Left lung (tissue), 10 donors: Measurements from ENCODE around the gene NFIA. TPM values are rescaled to one million over a fixed set of nuclear protein-coding genes. Genes with fewer than 3 reads are reported as not detected.

Experiments used
- ATAC-seq: fragments of 200-7000 bp; cut with Tn5 transposase; one replicate; pipeline ENCODE4 v1.9.1; 2020; ENCODE audit warnings: moderate library complexity
- DNase-seq, 4 donors: peaks; one replicate each; pipeline ENCODE4 v3.0.0-alpha.2; 2013 to 2020
- H3K27ac ChIP-seq, 2 donors: fragments of 200-600 bp; sonication (generic) in 1 of 2; one replicate each; pipeline versions ENCODE4 v1.5.0 to v1.8.0; 2020 to 2021
- H3K27me3 ChIP-seq, 2 donors: fragments of 200-600 bp; sonication (generic) in 1 of 2; one replicate each; pipeline versions ENCODE4 v1.5.0 to v1.8.0; 2020 to 2021
- H3K36me3 ChIP-seq, 2 donors: fragments of 200-600 bp; sonication (generic) in 1 of 2; one replicate each; pipeline versions ENCODE4 v1.5.0 to v1.8.0; 2020 to 2021
- H3K4me1 ChIP-seq, 2 donors: fragments of 200-600 bp; one replicate each; pipeline ENCODE4 v1.8.0; 2021
- H3K4me3 ChIP-seq, 2 donors: fragments of 200-600 bp; sonication (generic) in 1 of 2; one replicate each; pipeline versions ENCODE4 v1.5.0 to v1.8.0; 2020 to 2021; ENCODE audit warnings: mild to moderate bottlenecking in 1 of 2
- H3K9me3 ChIP-seq, 2 donors: fragments of 200-600 bp; sonication (generic) in 1 of 2; one replicate each; pipeline versions ENCODE4 v1.5.0 to v1.8.0; 2020 to 2021
- CTCF ChIP-seq, 2 donors: fragments of 200-600 bp; sonication (generic) in 1 of 2; IDR thresholded peaks; one replicate each; pipeline versions ENCODE4 v1.5.0 to v1.8.0; 2021; ENCODE audit warnings: antibody characterized with exemption in 2 of 2
- intact Hi-C, 2 donors: fragments of 100-400 bp; cut with DNase I; formaldehyde crosslinking; loops; one replicate each; pipeline versions ENCODE4 v1.11.2 to v1.14.2; 2022
- polyA plus RNA-seq, 6 donors: library from polyadenylated mRNA; unstranded; fragments of 120-200 nt; gene quantifications; one replicate each; pipeline ENCODE4 v1.2.1, GENCODE V29; 2013; ENCODE audit not compliant: insufficient read length in 6 of 6
- total RNA-seq, 2 donors: library from RNA; stranded (reverse); fragmentation: NEBNext Ultra II Directional; extraction: Animal tissue kit (Norgen Biotek cat#: 25700); gene quantifications; one replicate each; pipeline ENCODE4 v1.2.1, GENCODE V29; 2021
- donor health status: DM: no; HTN: yes; CAD: no.
- donor health status: DM: no; HTN: no; CAD: no.

The NFIA gene
- total and polyA plus RNA-seq, 8 donors = 30.4 to 60.7 (median 37.6) TPM

GRCh38 chr1:61426885-61427284 lies 344.5 kb downstream of the NFIA start:
- DNase-seq (no peak), ATAC-seq (no peak)
- Histone ChIP-seq H3K27me3 (no peaks in the 10 kb centered on the region), H3K4me1 (no peaks in the 10 kb centered on the region), H3K9me3 (no peaks in the 10 kb centered on the region), H3K27ac (no peak overlapping the region), H3K36me3 (peaks cover 0 to 3% of the 10 kb centered on the region in 2 donors), H3K4me3 (no peak overlapping the region)
- intact Hi-C loops = no loop called here
- no peak for TF ChIP-seq CTCF (IDR thresholded peaks at IDR 0.05)

- ATAC-seq = no peak
- Histone ChIP-seq H3K27ac (no peak overlapping the region), H3K27me3 (no peaks in the 10 kb centered on the region), H3K4me3 (no peak overlapping the region), H3K36me3 (peaks cover 0 to 3% of the 10 kb centered on the region in 2 donors), H3K4me1 (no peaks in the 10 kb centered on the region), H3K9me3 (no peaks in the 10 kb centered on the region)
- no peak for DNase-seq
- TF ChIP-seq CTCF (IDR thresholded peaks at IDR 0.05) = no peak
- intact Hi-C loops = no loop called here
These were observed 345.1 kb downstream of the NFIA start for GRCh38 chr1:61427510-61427909.

GRCh38 chr1:61428146-61428545 lies 345.8 kb downstream of the NFIA start:
- no peak for DNase-seq
- H3K9me3 ChIP-seq = no peaks in the 10 kb centered on the region
- H3K4me1 ChIP-seq = no peaks in the 10 kb centered on the region
- no peaks in the 10 kb centered on the region for H3K27me3 ChIP-seq
- no peak for TF ChIP-seq CTCF (IDR thresholded peaks at IDR 0.05)
- ATAC-seq = no peak
- intact Hi-C loops = no loop called here
- H3K27ac ChIP-seq = no peak overlapping the region
- no peak overlapping the region for H3K4me3 ChIP-seq
- peaks cover 0 to 3% of the 10 kb centered on the region in 2 donors for H3K36me3 ChIP-seq

GRCh38 chr1:61432616-61433388 lies 350.4 kb downstream of the NFIA start:
- Histone ChIP-seq H3K4me1 (no peaks in the 10 kb centered on the region), H3K9me3 (no peaks in the 10 kb centered on the region), H3K36me3 (no peaks in the 10 kb centered on the region), H3K4me3 (no peak overlapping the region), H3K27me3 (no peaks in the 10 kb centered on the region), H3K27ac (no peak overlapping the region)
- intact Hi-C loops = no loop called here
- no peak for ATAC-seq
- no peak for DNase-seq
- TF ChIP-seq CTCF (IDR thresholded peaks at IDR 0.05) = no peak

GRCh38 chr1:61433646-61434045 lies 351.3 kb downstream of the NFIA start:
- H3K9me3 ChIP-seq = no peaks in the 10 kb centered on the region
- intact Hi-C loops = no loop called here
- no peak overlapping the region for H3K27ac ChIP-seq
- DNase-seq (no peak), ATAC-seq (no peak)
- TF ChIP-seq CTCF (IDR thresholded peaks at IDR 0.05) = no peak
- H3K4me1 ChIP-seq = no peaks in the 10 kb centered on the region
- H3K4me3 ChIP-seq = no peak overlapping the region
- H3K36me3 ChIP-seq = no peaks in the 10 kb centered on the region
- no peaks in the 10 kb centered on the region for H3K27me3 ChIP-seq
